K562 (cell line): ENCODE measurements around the gene DNAJB6. TPM values are rescaled to one million over a fixed set of nuclear protein-coding genes. Genes with fewer than 3 reads are reported as not detected.

ENCODE experiments used
- CBX1 ChIP-seq: sonication (generic); IDR thresholded peaks from 2 replicates; pipeline ENCODE4 v1.6.1; 2016; ENCODE audit warnings: antibody characterized with exemption, low read depth, mild to moderate bottlenecking
- CCAR2 ChIP-seq: fragments of 200-400 bp; formaldehyde crosslinking; IDR thresholded peaks from 2 replicates; pipeline ENCODE4 v1.6.1; 2017; ENCODE audit warnings: mild to moderate bottlenecking, low read depth, low read length
- DDX20 ChIP-seq: fragments of 450-650 bp; IDR thresholded peaks from 2 replicates; pipeline ENCODE4 v1.6.1; 2016; ENCODE audit warnings: missing genetic modification characterization, low read depth, mild to moderate bottlenecking, missing compliant biosample characterization, moderate library complexity
- JUND ChIP-seq, 2 experiments: IDR thresholded peaks; 2 replicates in 1 of 2; 3 replicates in 1 of 2; pipeline ENCODE4 v1.6.1; 2011; ENCODE audit warnings: borderline replicate concordance in 2 of 2, low read depth in 2 of 2, low read length in 2 of 2, improper control_type of control experiment in 1 of 2, missing biosample characterization in 1 of 2, missing genetic modification characterization in 1 of 2, missing genetic modification reagents in 1 of 2
- KHSRP ChIP-seq: fragments of 450-650 bp; IDR thresholded peaks from 2 replicates; pipeline ENCODE4 v1.6.1; 2017
- NR2C1 ChIP-seq, 2 experiments: fragments of 450-650 bp; IDR thresholded peaks; 2 replicates each; pipeline ENCODE4 v1.6.1; 2017; ENCODE audit warnings: mild to moderate bottlenecking in 2 of 2, antibody characterized with exemption in 1 of 2, inconsistent platforms in 1 of 2, missing compliant biosample characterization in 1 of 2, missing genetic modification characterization in 1 of 2
- POLR2AphosphoS2 ChIP-seq: IDR thresholded peaks from 2 replicates; pipeline ENCODE4 v1.6.1; 2012; ENCODE audit warnings: low read length, improper control_type of control experiment
- RBM34 ChIP-seq: fragments of 200-400 bp; formaldehyde crosslinking; IDR thresholded peaks from 2 replicates; pipeline ENCODE4 v1.6.1; 2018; ENCODE audit warnings: low read length, borderline replicate concordance; ENCODE audit not compliant: insufficient read depth
- REST ChIP-seq, 2 experiments: fragments of 450-650 bp; formaldehyde crosslinking in 1 of 2; IDR thresholded peaks; 2 replicates each; pipeline versions ENCODE4 v1.4.0 to v1.6.1; 2014 to 2020; ENCODE audit warnings: mild to moderate bottlenecking in 2 of 2, borderline replicate concordance in 1 of 2, low read depth in 1 of 2
- ZNF174 ChIP-seq: fragments of 250-450 bp; sonication (Bioruptor Pico); IDR thresholded peaks from 2 replicates; pipeline ENCODE4 v1.4.0; 2020; ENCODE audit warnings: mild to moderate bottlenecking
- ZNF263 ChIP-seq: sonication (generic); formaldehyde crosslinking; IDR thresholded peaks from 2 replicates; pipeline ENCODE4 v1.8.0; 2022; ENCODE audit warnings: mild to moderate bottlenecking, missing genetic modification reagents, borderline replicate concordance
- ZNF324 ChIP-seq: fragments of 250-450 bp; sonication (Bioruptor Pico); IDR thresholded peaks from 2 replicates; pipeline ENCODE4 v1.4.0; 2020; ENCODE audit warnings: mild to moderate bottlenecking
- polyA plus RNA-seq, 8 experiments: library from polyadenylated mRNA; depleted of rRNA in 4 of 8; stranded (reverse) in 5 of 8; unstranded in 3 of 8; fragments of >200 nt; fragmentation: Nextera tagmentation in 2 of 8; fragmentation: Illumina TruSeq in 1 of 8; extraction: Ambion mirVana in 2 of 8; extraction: Trizol in 1 of 8; gene quantifications; 2 replicates each; pipeline versions ENCODE4 v1.2.1 to v1.2.3, GENCODE V29; 2011 to 2014; ENCODE audit warnings: inconsistent platforms in 1 of 8, missing spikeins in 1 of 8
- total RNA-seq, 7 experiments: library from RNA; depleted of rRNA in 6 of 7; stranded (reverse); fragments of >200 nt in 6 of 7; fragmentation: Illumina TruSeq in 2 of 7; extraction: Trizol in 2 of 7; gene quantifications; 2 replicates each; pipeline versions ENCODE4 v1.2.1 to v1.2.3, GENCODE V29; 2011 to 2021; ENCODE audit warnings: low replicate concordance in 1 of 7
- TF ChIP-seq, protein P1 (sequence below): fragments of 250-450 bp; sonication (Bioruptor Pico); IDR thresholded peaks from 2 replicates; pipeline ENCODE4 v1.8.0; 2022; ENCODE audit warnings: inconsistent platforms, mild to moderate bottlenecking, moderate library complexity, borderline replicate concordance
- TF ChIP-seq, protein P2 (sequence below): fragments of 250-450 bp; sonication (Bioruptor Pico); IDR thresholded peaks from 2 replicates; pipeline ENCODE4 v1.8.0; 2021; ENCODE audit warnings: borderline replicate concordance, mild to moderate bottlenecking, moderate library complexity; ENCODE audit not compliant: poor library complexity, severe bottlenecking

DNAJB6 gene
- total and polyA plus RNA-seq, 9 of the 15 experiments (the other 6 are each of a cell fraction or from before 2014, with no cell fraction given): 84.5 to 158 (median 135) TPM

- TF ChIP-seq REST (IDR thresholded peaks at IDR 0.05; ENCODE audit: borderline replicate concordance): peak; percentile 70; the same call in 1 of the 2 replicates
- no peak for TF ChIP-seq REST (CRISPR knock-in tag; IDR thresholded peaks at IDR 0.05; ENCODE audit: low read depth)
- TF ChIP-seq, protein P1, sequence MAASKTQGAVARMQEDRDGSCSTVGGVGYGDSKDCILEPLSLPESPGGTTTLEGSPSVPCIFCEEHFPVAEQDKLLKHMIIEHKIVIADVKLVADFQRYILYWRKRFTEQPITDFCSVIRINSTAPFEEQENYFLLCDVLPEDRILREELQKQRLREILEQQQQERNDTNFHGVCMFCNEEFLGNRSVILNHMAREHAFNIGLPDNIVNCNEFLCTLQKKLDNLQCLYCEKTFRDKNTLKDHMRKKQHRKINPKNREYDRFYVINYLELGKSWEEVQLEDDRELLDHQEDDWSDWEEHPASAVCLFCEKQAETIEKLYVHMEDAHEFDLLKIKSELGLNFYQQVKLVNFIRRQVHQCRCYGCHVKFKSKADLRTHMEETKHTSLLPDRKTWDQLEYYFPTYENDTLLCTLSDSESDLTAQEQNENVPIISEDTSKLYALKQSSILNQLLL (CRISPR knock-in tag): no peak
- TF ChIP-seq RBM34: no peak
- no peak; the same call in 1 of the 2 replicates for TF ChIP-seq NR2C1 (IDR thresholded peaks at IDR 0.05)
- peak; percentile 40; the same call in 1 of the 2 replicates for TF ChIP-seq NR2C1 (tag; IDR thresholded peaks at IDR 0.05)
- TF ChIP-seq ZNF324 (CRISPR knock-in tag): no peak
- TF ChIP-seq KHSRP: no peak
- TF ChIP-seq JUND (IDR thresholded peaks at IDR 0.05; ENCODE audit: borderline replicate concordance, low read depth, low read length): peak; percentile 77
- TF ChIP-seq JUND (tag; IDR thresholded peaks at IDR 0.05; ENCODE audit: borderline replicate concordance, low read depth, low read length): peak; percentile 71; the same call in 2 of the 3 replicates
- peak; percentile 72; the same call in 1 of the 2 replicates for TF ChIP-seq CBX1
- TF ChIP-seq ZNF263 (CRISPR knock-in tag): no peak
- TF ChIP-seq DDX20 (tag): no peak
- no peak for TF ChIP-seq POLR2AphosphoS2
- TF ChIP-seq CCAR2: no peak; the same call in 1 of the 2 replicates
- TF ChIP-seq ZNF174 (CRISPR knock-in tag): no peak
- TF ChIP-seq, protein P2, sequence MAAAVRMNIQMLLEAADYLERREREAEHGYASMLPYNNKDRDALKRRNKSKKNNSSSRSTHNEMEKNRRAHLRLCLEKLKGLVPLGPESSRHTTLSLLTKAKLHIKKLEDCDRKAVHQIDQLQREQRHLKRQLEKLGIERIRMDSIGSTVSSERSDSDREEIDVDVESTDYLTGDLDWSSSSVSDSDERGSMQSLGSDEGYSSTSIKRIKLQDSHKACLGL (CRISPR knock-in tag): no peak
Observed at GRCh38 chr7:157397731-157398691, 61.2 kb downstream of the DNAJB6 start (continued).
